ENCODE data around the gene FALEC.
"Not testable (repeated sequence)": the region's sequence is repeated elsewhere in the genome, so short reads cannot be mapped to it uniquely, and the experiment has no call there.

Gene FALEC

DNA sequence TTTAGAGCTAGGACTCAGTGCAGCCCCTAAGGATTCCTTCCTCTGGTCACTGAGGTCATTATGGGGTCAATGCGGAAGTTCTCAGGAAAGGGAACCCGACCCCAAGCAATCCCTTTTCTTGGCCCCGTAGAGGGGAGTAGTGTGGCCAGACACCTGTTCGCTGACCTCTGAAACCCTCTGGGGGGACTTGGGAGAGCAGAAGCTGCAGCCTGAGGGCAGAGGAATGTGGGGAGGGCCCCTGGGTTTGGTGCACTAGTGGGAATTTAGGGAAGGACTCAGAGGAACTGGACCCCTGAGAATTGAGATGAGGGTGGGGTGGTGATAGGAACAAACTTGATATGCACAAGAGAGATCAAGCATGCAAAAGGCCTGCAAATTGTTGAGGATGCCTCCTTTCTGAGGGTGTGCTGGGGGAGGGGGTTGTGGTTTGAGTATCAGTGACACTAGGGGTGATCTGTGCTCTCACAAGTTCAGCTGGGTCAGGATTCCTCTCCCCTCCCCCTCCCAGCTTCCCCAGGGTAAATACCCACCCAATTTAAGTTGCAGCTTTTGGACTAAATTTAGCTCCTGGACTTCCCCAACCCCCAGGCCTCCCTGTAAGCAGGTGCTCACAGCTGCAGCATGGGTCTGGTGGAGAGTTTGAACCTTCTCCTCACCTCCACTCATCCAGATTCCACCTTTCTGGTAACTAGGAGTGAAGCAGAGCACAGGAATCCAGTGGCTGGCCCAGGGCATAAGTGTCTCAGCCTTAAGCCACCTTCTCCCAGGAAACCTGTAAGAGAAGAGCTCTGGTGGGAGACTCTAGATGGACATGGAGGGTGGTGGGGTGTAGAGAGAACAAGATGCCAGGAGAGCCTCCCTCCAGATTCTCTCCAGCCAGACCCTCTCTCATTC lies 47.1 kb downstream of the FALEC start:
- Mint-ChIP-seq H3K36me3 (ENCODE audit: low read depth) (no peaks in the 10 kb centered on the region), H3K9me3 (no peaks in the 10 kb centered on the region), H3K27me3 (ENCODE audit: low read depth, poor library complexity) (peaks cover 2% of the 10 kb centered on the region), H3K27ac (peak overlapping the region; percentile 100), H3K4me3 (peak overlapping the region; percentile 86), H3K4me1 (peaks cover 75% of the 10 kb centered on the region)
- TF ChIP-seq CTCF (IDR thresholded peaks at IDR 0.05): no peak
- peak; percentile 50 for DNase-seq

DNA sequence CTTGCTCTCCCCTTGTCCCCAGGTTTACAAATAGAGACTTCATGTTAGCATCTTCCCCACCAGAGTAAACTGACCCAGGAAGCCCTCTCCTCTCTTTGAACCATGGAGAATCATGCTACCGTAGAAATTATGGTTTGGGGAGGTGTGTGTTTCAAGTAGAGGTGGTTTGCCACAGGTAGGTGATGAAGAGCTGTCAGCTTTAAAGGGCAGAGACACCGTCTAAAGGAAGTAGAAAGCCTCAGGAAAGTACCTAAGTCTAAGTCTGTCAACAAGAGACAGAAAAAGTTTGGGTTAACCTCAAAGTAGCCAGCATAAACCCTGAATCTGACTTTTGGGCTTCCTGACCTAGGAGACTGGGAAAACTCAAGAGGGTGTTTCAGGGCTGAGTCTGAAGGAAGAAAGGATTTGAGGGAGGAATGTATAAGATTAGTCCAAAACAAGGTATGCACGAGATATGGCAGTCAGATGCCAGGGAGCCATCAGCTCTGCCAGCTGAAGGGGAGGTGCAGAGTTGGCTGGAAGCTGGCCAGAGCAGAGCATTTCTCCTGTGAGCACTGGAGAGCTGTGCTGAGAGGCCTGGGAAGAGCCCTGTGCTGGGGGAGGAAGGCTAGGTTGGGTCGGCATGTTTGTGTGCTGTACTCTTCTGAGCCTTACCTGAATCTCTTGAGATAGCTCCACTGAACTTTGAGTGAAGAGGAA lies 47.9 kb downstream of the FALEC start:
- TF ChIP-seq CTCF (IDR thresholded peaks at IDR 0.05): no peak
- Mint-ChIP-seq H3K36me3 (ENCODE audit: low read depth) (no peaks in the 10 kb centered on the region), H3K4me3 (peak overlapping the region; percentile 86), H3K4me1 (peaks cover 76% of the 10 kb centered on the region), H3K27ac (peak overlapping the region; percentile 100), H3K27me3 (ENCODE audit: low read depth, poor library complexity) (peaks cover 2% of the 10 kb centered on the region), H3K9me3 (no peaks in the 10 kb centered on the region)
- no peak for DNase-seq

DNA sequence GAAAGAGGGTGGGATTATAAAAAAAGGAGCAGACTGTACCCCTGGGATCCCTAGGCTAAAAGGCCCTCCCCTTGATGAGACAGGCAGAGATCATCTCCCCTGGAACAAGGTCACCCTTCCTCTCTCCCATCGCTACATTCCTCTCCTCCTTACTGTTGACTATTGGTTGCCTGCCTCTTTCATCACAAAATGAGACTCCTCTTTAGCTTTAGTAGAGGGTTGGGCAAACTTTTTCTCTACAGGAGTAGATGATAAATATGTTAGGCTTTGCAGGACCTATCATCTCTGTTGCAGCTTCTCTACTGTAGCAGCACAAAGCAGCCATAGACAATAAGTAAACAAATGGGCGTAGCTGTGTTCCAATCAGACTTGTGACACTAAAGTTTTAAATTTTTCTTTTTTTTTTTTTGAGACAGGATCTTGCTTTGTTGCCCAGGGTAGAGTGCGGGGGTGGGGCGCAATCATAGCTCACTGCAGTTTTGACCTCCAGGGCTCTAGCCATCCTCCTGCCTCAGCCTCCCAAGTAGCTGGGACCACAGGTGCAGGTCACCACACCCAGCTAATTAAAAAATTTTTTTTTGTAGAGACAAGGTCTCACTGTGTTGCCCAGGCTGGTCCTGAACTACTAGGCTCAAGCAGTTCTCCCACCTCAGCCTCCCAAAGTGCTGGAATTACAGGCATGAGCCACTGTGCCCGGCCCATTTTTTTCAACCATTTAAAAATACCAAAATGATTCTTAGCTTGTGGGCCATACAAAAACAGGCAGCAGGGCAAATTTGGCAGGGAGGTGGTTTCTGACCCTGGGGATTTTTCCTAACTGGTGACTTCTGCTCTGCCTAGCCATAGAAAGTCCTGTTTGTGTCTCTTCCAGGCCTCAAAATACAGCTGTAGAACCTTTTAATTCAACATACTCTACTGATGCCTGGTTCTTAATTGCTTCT lies 48.8 kb downstream of the FALEC start:
- no peak for DNase-seq
- TF ChIP-seq CTCF (IDR thresholded peaks at IDR 0.05): no peak
- Mint-ChIP-seq H3K27ac (peak overlapping the region; percentile 100), H3K9me3 (no peaks in the 10 kb centered on the region), H3K36me3 (ENCODE audit: low read depth) (no peaks in the 10 kb centered on the region), H3K27me3 (ENCODE audit: low read depth, poor library complexity) (peaks cover 2% of the 10 kb centered on the region), H3K4me1 (peaks cover 85% of the 10 kb centered on the region), H3K4me3 (peak overlapping the region; percentile 31)

- peaks cover 87% of the 10 kb centered on the region for H3K4me1 Mint-ChIP-seq
- H3K4me3 Mint-ChIP-seq; H3K27ac Mint-ChIP-seq; DNase-seq; H3K9me3 Mint-ChIP-seq; H3K27me3 Mint-ChIP-seq (ENCODE audit: low read depth, poor library complexity); H3K36me3 Mint-ChIP-seq (ENCODE audit: low read depth): not testable (repeated sequence)
These were observed 49.9 kb downstream of the FALEC start for GRCh38 chr1:150565240-150565991.

DNA sequence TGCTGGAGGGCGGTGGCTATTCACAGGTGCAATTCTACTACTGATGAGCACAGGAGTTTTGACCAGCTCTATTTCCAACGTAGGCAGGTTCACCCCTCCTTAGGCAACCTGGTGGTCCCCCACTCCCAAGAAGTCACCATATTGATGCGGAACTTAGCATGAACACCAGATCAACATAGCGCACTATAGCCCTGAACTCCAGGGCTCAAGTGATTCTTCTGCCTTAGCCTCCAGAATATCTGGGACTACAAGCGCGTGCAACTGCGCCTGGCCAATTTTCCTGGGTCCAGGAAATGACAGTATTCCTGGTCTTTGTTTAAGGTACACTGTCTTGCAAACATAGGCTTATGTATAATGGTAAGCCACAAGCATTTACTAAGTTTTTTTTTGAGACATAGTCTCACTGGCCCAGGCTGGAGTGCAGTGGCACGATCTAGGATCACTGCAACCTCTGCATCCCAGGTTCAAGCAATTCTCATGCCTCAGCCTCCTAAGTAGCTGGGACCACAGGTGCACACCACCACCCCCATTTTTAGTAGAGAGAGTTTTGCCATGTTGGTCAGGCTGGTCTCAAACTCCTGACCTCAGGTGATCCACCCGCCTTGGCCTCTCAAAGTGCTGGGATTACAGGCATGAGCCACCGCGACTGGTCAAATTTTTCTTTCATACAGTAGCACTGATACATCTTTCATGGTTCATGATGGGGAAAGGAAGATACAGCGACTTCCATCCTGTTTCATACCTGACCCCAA lies 51.2 kb downstream of the FALEC start:
- no peaks in the 10 kb centered on the region for H3K9me3 Mint-ChIP-seq
- peaks cover 9% of the 10 kb centered on the region for H3K36me3 Mint-ChIP-seq (ENCODE audit: low read depth)
- peaks cover 2% of the 10 kb centered on the region for H3K27me3 Mint-ChIP-seq (ENCODE audit: low read depth, poor library complexity)
- peak overlapping the region; percentile 68 for H3K4me3 Mint-ChIP-seq
- H3K27ac Mint-ChIP-seq: peak overlapping the region; percentile 99
- no peak for TF ChIP-seq CTCF (IDR thresholded peaks at IDR 0.05)
- H3K4me1 Mint-ChIP-seq: peaks cover 75% of the 10 kb centered on the region
- no peak for DNase-seq
